Stomach (tissue), 9 donors: Measurements from ENCODE around the gene GRIPAP1. TPM values are rescaled to one million over a fixed set of nuclear protein-coding genes. Genes with fewer than 3 reads are reported as not detected.

Experiments
- DNase-seq, 2 donors: peaks; one replicate each; pipeline versions ENCODE4 v3.0.0 to v3.0.0-alpha.2; 2013 to 2019
- H3K27ac ChIP-seq, 5 donors: fragments of 200-600 bp in 4 of 5; sonication (generic) in 4 of 5; one replicate each; pipeline ENCODE4 v1.5.1; 2013 to 2019; ENCODE audit warnings: mild to moderate bottlenecking in 1 of 5, moderate library complexity in 1 of 5
- H3K27me3 ChIP-seq, 3 donors: fragments of 200-600 bp; sonication (generic); one replicate each; pipeline ENCODE4 v1.5.1; 2017 to 2019; ENCODE audit warnings: mixed run types in 1 of 3
- H3K36me3 ChIP-seq, 4 donors: fragments of 200-600 bp; sonication (generic); 1 replicate in 3 of 4; 2 replicates in 1 of 4; pipeline ENCODE4 v1.5.1; 2016 to 2019
- H3K4me1 ChIP-seq, 4 donors: fragments of 200-600 bp; sonication (generic); one replicate each; pipeline ENCODE4 v1.5.1; 2016 to 2019
- H3K4me3 ChIP-seq, 4 donors: fragments of 200-600 bp; sonication (generic) in 3 of 4; one replicate each; pipeline ENCODE4 v1.5.1; 2016 to 2019; ENCODE audit warnings: mild to moderate bottlenecking in 1 of 4
- H3K9me3 ChIP-seq, 4 donors: fragments of 200-600 bp; sonication (generic); one replicate each; pipeline ENCODE4 v1.5.1; 2016 to 2019
- CTCF ChIP-seq, 7 experiments: fragments of 450-650 bp in 4 of 7; fragments of 200-600 bp in 3 of 7; sonication (generic) in 3 of 7; IDR thresholded peaks; one replicate each; pipeline ENCODE4 v1.5.1; 2016 to 2019; ENCODE audit warnings: antibody characterized with exemption in 7 of 7, control low read depth in 2 of 7, mild to moderate bottlenecking in 1 of 7
- EP300 ChIP-seq: sonication (generic); formaldehyde crosslinking; IDR thresholded peaks from one replicate; pipeline ENCODE4 v1.6.1; 2017; ENCODE audit warnings: antibody characterized with exemption
- POLR2A ChIP-seq, 4 donors: fragments of 450-650 bp; IDR thresholded peaks; one replicate each; pipeline ENCODE4 v1.6.1; 2016; ENCODE audit warnings: antibody characterized with exemption in 4 of 4, control low read depth in 2 of 4, mild to moderate bottlenecking in 1 of 4, moderate library complexity in 1 of 4
- POLR2AphosphoS5 ChIP-seq, 3 donors: sonication (generic); formaldehyde crosslinking; IDR thresholded peaks; one replicate each; pipeline ENCODE4 v1.6.1; 2016; ENCODE audit warnings: antibody characterized with exemption in 3 of 3
- WGBS, 5 donors: extraction: QIAGEN DNeasy Blood & Tissue Kit in 3 of 5; methylation state at CpG; one replicate each; pipeline versions ENCODE4 v1.1.5 to v1.1.7; 2013 to 2018; 5-methylcytosine and 5-hydroxymethylcytosine counted together
- intact Hi-C: fragments of 100-400 bp; cut with DNase I; formaldehyde crosslinking; loops from one replicate; pipeline ENCODE4 v1.15.1; 2023; ENCODE audit warnings: low total_unique reads
- polyA plus RNA-seq, 3 donors: library from polyadenylated mRNA; stranded (reverse); fragments of 200-250 nt; gene quantifications; one replicate each; pipeline ENCODE4 v1.2.3, GENCODE V29; 2013
- total RNA-seq, 5 donors: library from RNA; depleted of rRNA; stranded (reverse); fragments of >200 nt; gene quantifications; one replicate each; pipeline versions ENCODE4 v1.1.0 to v1.2.3, GENCODE V29; 2014 to 2016
- donor health status: healthy with polysubstance abuse.
- donor health status: Bipolar disorder and iron deficiency.
- donor health status: healthy.

The GRIPAP1 gene
- total and polyA plus RNA-seq, 8 donors: 15.6 to 127 (median 32.9) TPM

- peak overlapping the region; percentile 25 to 67 (median 60) for H3K4me3 ChIP-seq
- intact Hi-C loops: no loop called here
- peaks cover 0 to 38% (median 20%) of the 10 kb centered on the region in 4 donors for H3K4me1 ChIP-seq
- H3K27ac ChIP-seq: peak overlapping the region; percentile 41 to 97 (median 96)
- H3K9me3 ChIP-seq: no peaks in the 10 kb centered on the region
- 4 to 45% (median 12%) methylated on average over 3 to 9 of the region's 9 CpGs for WGBS, 5 donors
- peak; percentile 53 to 87 for DNase-seq
- TF ChIP-seq POLR2AphosphoS5 (IDR thresholded peaks at IDR 0.05) (no peak), POLR2A (IDR thresholded peaks at IDR 0.05) (no peak), EP300 (no peak), CTCF (IDR thresholded peaks at IDR 0.05) (no peak)
- H3K27me3 ChIP-seq: no peaks in the 10 kb centered on the region
- peaks cover 16 to 43% (median 38%) of the 10 kb centered on the region in 4 donors for H3K36me3 ChIP-seq
Observed at GRCh38 chrX:49039598-49040375, 37.7 kb upstream of the GRIPAP1 start.

GRCh38 chrX:49037883-49038475, 35.9 kb upstream of the GRIPAP1 start:
- Histone ChIP-seq H3K27ac (peak overlapping the region in 2 of 5 donors; percentile 96 to 97), H3K27me3 (no peaks in the 10 kb centered on the region), H3K4me1 (peaks cover 0 to 53% (median 24%) of the 10 kb centered on the region in 4 donors), H3K4me3 (no peak overlapping the region), H3K36me3 (peaks cover 22 to 61% (median 55%) of the 10 kb centered on the region in 4 donors), H3K9me3 (no peaks in the 10 kb centered on the region)
- no peak for DNase-seq
- TF ChIP-seq POLR2AphosphoS5 (IDR thresholded peaks at IDR 0.05): no peak
- no peak for TF ChIP-seq CTCF (IDR thresholded peaks at IDR 0.05)
- TF ChIP-seq POLR2A (IDR thresholded peaks at IDR 0.05): no peak
- no peak for TF ChIP-seq EP300
- intact Hi-C loops: no loop called here
- WGBS, 5 donors: 85 to 95% (median 90%) methylated on average over 8 to 15 of the region's 15 CpGs

- Histone ChIP-seq H3K4me3 (no peak overlapping the region), H3K27me3 (no peaks in the 10 kb centered on the region), H3K36me3 (peaks cover 12 to 62% (median 51%) of the 10 kb centered on the region in 4 donors), H3K27ac (no peak overlapping the region), H3K4me1 (peaks cover 0 to 15% (median 6%) of the 10 kb centered on the region in 4 donors), H3K9me3 (no peaks in the 10 kb centered on the region)
- WGBS, 5 donors: 68 to 84% (median 80%) methylated on average over 2 to 6 of the region's 6 CpGs
- intact Hi-C loops: no loop called here
- TF ChIP-seq POLR2A (IDR thresholded peaks at IDR 0.05) (no peak), POLR2AphosphoS5 (IDR thresholded peaks at IDR 0.05) (no peak)
- DNase-seq: no peak
Observed at GRCh38 chrX:49030283-49030682, 28.2 kb upstream of the GRIPAP1 start.

DNA sequence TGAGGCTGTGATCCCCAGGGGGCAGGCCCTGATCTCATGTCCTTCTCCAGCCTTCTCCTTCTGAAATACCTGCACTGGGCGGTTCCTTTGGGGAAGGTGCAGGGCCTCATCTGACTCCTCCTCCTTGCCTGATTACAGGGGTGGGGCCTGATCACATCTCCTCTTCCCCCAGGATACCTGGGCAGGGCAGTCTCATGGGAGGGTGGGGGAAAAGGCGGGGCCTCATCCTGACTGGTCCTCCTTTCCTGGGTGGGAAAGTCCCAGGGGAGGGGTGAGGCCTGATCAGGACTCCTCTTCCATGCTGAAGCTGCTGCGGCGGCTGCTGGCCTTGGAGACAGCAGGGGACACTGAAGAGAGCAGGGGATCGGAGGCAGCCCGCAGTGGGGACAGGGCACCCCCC, 27.8 kb upstream of the GRIPAP1 start:
- H3K27ac ChIP-seq: peak overlapping the region in 1 of 5 donors; percentile 5
- H3K27me3 ChIP-seq: no peaks in the 10 kb centered on the region
- H3K4me1 ChIP-seq: peaks cover 0 to 15% (median 6%) of the 10 kb centered on the region in 4 donors
- H3K36me3 ChIP-seq: peaks cover 12 to 62% (median 51%) of the 10 kb centered on the region in 4 donors
- H3K9me3 ChIP-seq: peaks cover 0 to under 1% (median 0%) of the 10 kb centered on the region in 4 donors
- 70 to 100% (median 80%) methylated on average over 1 to 6 of the region's 6 CpGs for WGBS, 5 donors
- no peak for TF ChIP-seq EP300
- TF ChIP-seq CTCF (IDR thresholded peaks at IDR 0.05): no peak
- no peak for TF ChIP-seq POLR2A (IDR thresholded peaks at IDR 0.05)
- TF ChIP-seq POLR2AphosphoS5 (IDR thresholded peaks at IDR 0.05): no peak
- intact Hi-C loops: no loop called here
- peak in 1 of 2 donors; percentile 54 for DNase-seq
- H3K4me3 ChIP-seq: no peak overlapping the region
